ENCODE measurements around the gene C20orf204. TPM values are rescaled to one million over a fixed set of nuclear protein-coding genes. Genes with fewer than 3 reads are reported as not detected.

The C20orf204 gene
- total and polyA plus RNA-seq, 9 of the 15 experiments (the other 6 are each of a cell fraction or from before 2014, with no cell fraction given), result 0.11 to 1.1 (median 0.36) TPM; not detected in 2

GRCh38 chr20:64057628-64058498, 21.9 kb downstream of the C20orf204 start (continued):
- no peak for TF ChIP-seq ESRRB (CRISPR knock-in tag; IDR thresholded peaks at IDR 0.05; ENCODE audit: borderline replicate concordance)
- TF ChIP-seq BMI1 (IDR thresholded peaks at IDR 0.05; ENCODE audit: low read length), result no peak
- no peak for TF ChIP-seq ZNF780A (CRISPR knock-in tag; IDR thresholded peaks at IDR 0.05)
- TF ChIP-seq CC2D1A (IDR thresholded peaks at IDR 0.05), result peak; percentile 74; the same call in 1 of the 2 replicates
- no peak for TF ChIP-seq SIN3A (IDR thresholded peaks at IDR 0.05; ENCODE audit: borderline replicate concordance in 2 of 2, control insufficient read depth in 1 of 2, low read depth in 2 of 2, low read length in 2 of 2)
- TF ChIP-seq L3MBTL2 (IDR thresholded peaks at IDR 0.05), result no peak
- no peak for TF ChIP-seq MXI1 (IDR thresholded peaks at IDR 0.05; ENCODE audit: low read depth, low read length)
- TF ChIP-seq WHSC1 (IDR thresholded peaks at IDR 0.05; ENCODE audit: low read length), result no peak
- TF ChIP-seq SIN3B (IDR thresholded peaks at IDR 0.05; ENCODE audit: low read depth), result no peak
- TF ChIP-seq FOXP1 (CRISPR knock-in tag; IDR thresholded peaks at IDR 0.05), result no peak
- peak; percentile 45; the same call in 1 of the 2 replicates for TF ChIP-seq SMC3 (conservative IDR thresholded peaks at IDR 0.05; ENCODE audit: insufficient read depth, low read depth, low read length)
- no peak for TF ChIP-seq ZBTB17 (CRISPR knock-in tag; IDR thresholded peaks at IDR 0.05)
- TF ChIP-seq ZZZ3 (IDR thresholded peaks at IDR 0.05), result no peak
- no peak for TF ChIP-seq SMARCC2 (IDR thresholded peaks at IDR 0.05; ENCODE audit: low read depth)
- TF ChIP-seq ZMIZ1 (IDR thresholded peaks at IDR 0.05; ENCODE audit: low read depth in 2 of 2, low read length in 2 of 2), result no peak
- TF ChIP-seq, protein P1, sequence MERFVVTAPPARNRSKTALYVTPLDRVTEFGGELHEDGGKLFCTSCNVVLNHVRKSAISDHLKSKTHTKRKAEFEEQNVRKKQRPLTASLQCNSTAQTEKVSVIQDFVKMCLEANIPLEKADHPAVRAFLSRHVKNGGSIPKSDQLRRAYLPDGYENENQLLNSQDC (CRISPR knock-in tag; IDR thresholded peaks at IDR 0.05), result no peak
- no peak for TF ChIP-seq ATF3 (IDR thresholded peaks at IDR 0.05)
- TF ChIP-seq ATF3 (CRISPR knock-in tag; conservative IDR thresholded peaks at IDR 0.05), result no peak
- TF ChIP-seq ZNF764 (CRISPR knock-in tag; IDR thresholded peaks at IDR 0.05; ENCODE audit: low read depth), result no peak
- no peak for TF ChIP-seq ETV6 (IDR thresholded peaks at IDR 0.05; ENCODE audit: borderline replicate concordance in 1 of 2, low read depth in 2 of 2, low read length in 1 of 2)
- no peak for TF ChIP-seq ETV6 (CRISPR knock-in tag; IDR thresholded peaks at IDR 0.05; ENCODE audit: borderline replicate concordance)
- no peak for TF ChIP-seq ZNF224 (CRISPR knock-in tag; IDR thresholded peaks at IDR 0.05)
- 0 out of 4 replicates have a peak, but pooled peaks of 1 of the 2 experiments have one; percentile 13 for TF ChIP-seq SRF (CRISPR knock-in tag; IDR thresholded peaks at IDR 0.05)
- no peak for TF ChIP-seq PCBP1 (IDR thresholded peaks at IDR 0.05; ENCODE audit: low read depth, low read length, poor library complexity, severe bottlenecking)
- TF ChIP-seq ZNF12 (CRISPR knock-in tag; IDR thresholded peaks at IDR 0.05), result no peak
